Glutamatergic neuron (in vitro differentiated cells): ENCODE data around the gene SECTM1. TPM values are rescaled to one million over a fixed set of nuclear protein-coding genes. Genes with fewer than 3 reads are reported as not detected.
A peak's percentile ranks its signal among the peaks of the same experiment; 100 is the strongest.

Source experiments
- DNase-seq: peaks from one replicate; pipeline ENCODE4 v3.0.0; 2022
- H3K27ac Mint-ChIP-seq: one replicate; pipeline ENCODE4 v1.8.0; 2020; ENCODE audit warnings: mild to moderate bottlenecking, mixed read lengths, inconsistent platforms; ENCODE audit not compliant: unreplicated experiment
- H3K27me3 Mint-ChIP-seq: one replicate; pipeline ENCODE4 v1.8.0; 2020; ENCODE audit warnings: mild to moderate bottlenecking, moderate library complexity, mixed read lengths, inconsistent platforms; ENCODE audit not compliant: unreplicated experiment
- H3K36me3 Mint-ChIP-seq: one replicate; pipeline ENCODE4 v1.8.0; 2020; ENCODE audit warnings: mild to moderate bottlenecking, mixed read lengths, inconsistent platforms; ENCODE audit not compliant: unreplicated experiment
- H3K4me1 Mint-ChIP-seq: one replicate; pipeline ENCODE4 v1.8.0; 2020; ENCODE audit warnings: mild to moderate bottlenecking, low read depth, mixed read lengths, inconsistent platforms; ENCODE audit not compliant: unreplicated experiment
- H3K4me3 Mint-ChIP-seq: one replicate; pipeline ENCODE4 v1.8.0; 2020; ENCODE audit warnings: mild to moderate bottlenecking, mixed read lengths, inconsistent platforms; ENCODE audit not compliant: unreplicated experiment
- H3K9me3 Mint-ChIP-seq: one replicate; pipeline ENCODE4 v1.8.0; 2020; ENCODE audit warnings: mild to moderate bottlenecking, moderate library complexity, mixed read lengths, inconsistent platforms; ENCODE audit not compliant: unreplicated experiment
- CTCF ChIP-seq: fragments of 200-600 bp; sonication (generic); IDR thresholded peaks from one replicate; pipeline ENCODE4 v1.5.0; 2021; ENCODE audit not compliant: partially characterized antibody, unreplicated experiment
- total RNA-seq: library from RNA; stranded (reverse); fragmentation: NEBNext Ultra II Directional; extraction: Animal tissue kit (Norgen Biotek cat#: 25700); gene quantifications from one replicate; pipeline ENCODE4 v1.2.1, GENCODE V29; 2021; ENCODE audit not compliant: unreplicated experiment

SECTM1 gene
- total RNA-seq, 1 donor from 2014 or later, result 0.29 TPM

GRCh38 chr17:82351713-82352488 lies 18.3 kb upstream of the SECTM1 start:
- peak; percentile 90 for DNase-seq
- Mint-ChIP-seq H3K9me3 (no peaks in the 10 kb centered on the region), H3K27me3 (peaks cover 6% of the 10 kb centered on the region), H3K4me3 (no peak overlapping the region), H3K27ac (no peak overlapping the region), H3K4me1 (no peaks in the 10 kb centered on the region), H3K36me3 (no peaks in the 10 kb centered on the region)
- TF ChIP-seq CTCF, result peak; percentile 98

- TF ChIP-seq CTCF, result no peak
- DNase-seq, result no peak
- Mint-ChIP-seq H3K9me3 (no peaks in the 10 kb centered on the region), H3K4me3 (no peak overlapping the region), H3K4me1 (no peaks in the 10 kb centered on the region), H3K36me3 (no peaks in the 10 kb centered on the region), H3K27me3 (peaks cover 8% of the 10 kb centered on the region), H3K27ac (no peak overlapping the region)
Observed at GRCh38 chr17:82351254-82351712, 17.7 kb upstream of the SECTM1 start.

DNA sequence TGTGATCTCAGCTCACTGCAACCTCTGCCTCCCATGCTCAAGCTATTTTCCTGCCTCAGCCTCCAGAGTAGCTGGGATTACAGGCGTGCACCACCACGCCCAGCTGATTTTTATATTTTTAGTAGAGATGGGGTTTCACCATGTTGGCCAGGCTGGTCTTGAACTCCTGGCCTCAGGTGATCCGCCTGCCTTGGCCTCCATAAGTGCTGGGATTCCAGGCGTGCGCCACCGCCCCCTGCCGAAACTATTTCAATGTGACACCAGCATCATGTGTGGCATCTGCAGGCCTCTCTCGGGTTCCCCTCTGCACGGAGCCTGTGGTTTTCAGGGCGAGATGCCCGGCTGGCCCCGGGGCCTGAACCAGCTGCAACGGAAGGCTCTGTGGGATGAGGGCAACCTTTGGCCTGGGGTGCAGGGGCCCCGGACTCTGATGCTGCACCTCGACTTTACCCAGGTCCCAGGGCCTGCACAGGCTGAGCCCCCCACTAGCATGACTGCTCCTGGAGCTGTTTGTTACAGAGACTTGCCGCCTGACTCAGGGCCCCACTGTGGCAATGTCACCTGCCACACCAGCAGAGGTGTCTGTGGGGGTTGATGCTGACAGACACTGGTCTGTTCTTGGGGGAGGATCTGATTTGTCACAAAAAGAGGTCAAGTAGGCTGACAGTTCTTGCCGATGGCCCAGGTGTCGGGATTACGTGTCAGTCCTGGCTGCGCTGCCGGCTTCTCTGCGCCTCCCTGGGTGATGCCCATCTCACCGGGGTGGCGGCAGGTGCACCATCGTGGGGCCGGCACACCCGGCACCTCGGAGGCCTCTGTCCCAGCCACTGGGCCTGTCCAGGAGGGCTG lies 16.8 kb upstream of the SECTM1 start:
- TF ChIP-seq CTCF, result no peak
- Mint-ChIP-seq H3K36me3 (no peaks in the 10 kb centered on the region), H3K27ac (no peak overlapping the region), H3K27me3 (peaks cover 6% of the 10 kb centered on the region), H3K4me1 (no peaks in the 10 kb centered on the region), H3K9me3 (no peaks in the 10 kb centered on the region), H3K4me3 (no peak overlapping the region)
- no peak for DNase-seq

DNA sequence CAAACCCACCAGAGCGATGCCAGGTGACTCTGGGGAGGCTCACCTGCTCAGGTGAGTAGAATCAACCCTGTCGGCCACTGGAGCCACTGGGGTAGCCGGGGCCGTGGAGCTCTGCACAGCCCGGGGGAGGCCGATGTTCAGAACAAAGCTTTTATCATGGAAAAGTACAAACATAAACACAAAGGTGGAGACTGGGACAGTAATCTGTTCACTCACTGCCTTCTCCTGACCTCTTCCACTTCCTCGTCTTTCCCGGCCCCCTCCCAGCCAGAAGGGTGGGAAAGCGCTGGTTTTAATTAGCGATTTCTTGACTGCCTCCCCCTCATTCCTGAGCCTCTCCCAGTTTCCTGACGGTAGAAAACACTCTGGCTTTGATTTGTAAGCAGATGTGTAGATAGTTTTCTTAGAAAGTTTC lies 15.7 kb upstream of the SECTM1 start:
- Mint-ChIP-seq H3K27me3 (peaks cover 2% of the 10 kb centered on the region), H3K36me3 (no peaks in the 10 kb centered on the region), H3K4me1 (no peaks in the 10 kb centered on the region), H3K9me3 (no peaks in the 10 kb centered on the region), H3K4me3 (no peak overlapping the region), H3K27ac (peak overlapping the region; percentile 12)
- peak; percentile 14 for TF ChIP-seq CTCF
- DNase-seq, result no peak

- Mint-ChIP-seq H3K4me3 (no peak overlapping the region), H3K9me3 (no peaks in the 10 kb centered on the region), H3K36me3 (no peaks in the 10 kb centered on the region), H3K27ac (no peak overlapping the region), H3K27me3 (peaks cover 2% of the 10 kb centered on the region), H3K4me1 (no peaks in the 10 kb centered on the region)
- TF ChIP-seq CTCF, result no peak
- DNase-seq, result no peak
Observed at GRCh38 chr17:82348866-82349265, 15.3 kb upstream of the SECTM1 start.
